OCI-LY7 (cell line): ENCODE results near the gene WDR46. TPM values are rescaled to one million over a fixed set of nuclear protein-coding genes. Genes with fewer than 3 reads are reported as not detected.

Experiments
- BruUV-seq: library from RNA; stranded (reverse); fragments of 400-500 nt; replicated peaks from 2 replicates; lab custom pipeline; 2021; lab: Mats Ljungman, UMichigan
- CTCF ChIA-PET: fragments of 300-600 bp; sonication (Branson Sonifier 250); formaldehyde crosslinking; loops from one replicate; lab custom pipeline; 2022; ENCODE audit warnings: antibody characterized with exemption; ENCODE audit not compliant: unreplicated experiment; lab: Charles Lee
- POLR2A ChIA-PET: fragments of 300-600 bp; sonication (Branson Sonifier 250); formaldehyde crosslinking; loops from one replicate; lab custom pipeline; 2022; ENCODE audit warnings: antibody characterized with exemption; lab: Charles Lee
- DNase-seq: peaks from one replicate; pipeline ENCODE4 v3.0.0-alpha.2; 2015; ENCODE audit warnings: low spot score
- H2AFZ ChIP-seq: fragments of 200-600 bp; sonication (generic), shearing (Covaris generic); 2 replicates; pipeline ENCODE4 v1.6.1; 2014; ENCODE audit warnings: mild to moderate bottlenecking, antibody characterized with exemption, low read length, moderate library complexity
- H3K27ac ChIP-seq: fragments of 200-600 bp; sonication (generic); 2 replicates; pipeline ENCODE4 v1.5.1; 2014; ENCODE audit warnings: mixed run types, low read depth, mild to moderate bottlenecking, moderate library complexity, low read length, inconsistent platforms; ENCODE audit not compliant: poor library complexity, severe bottlenecking
- H3K36me3 ChIP-seq: fragments of 200-600 bp; sonication (generic); 2 replicates; pipeline ENCODE4 v1.6.1; 2014; ENCODE audit warnings: mild to moderate bottlenecking, antibody characterized with exemption, low read length, moderate library complexity, mixed read lengths; ENCODE audit not compliant: insufficient read depth
- H3K4me1 ChIP-seq: fragments of 200-600 bp; sonication (generic); 2 replicates; pipeline ENCODE4 v1.5.1; 2014; ENCODE audit warnings: mild to moderate bottlenecking, low read length; ENCODE audit not compliant: insufficient read depth, poor library complexity, severe bottlenecking
- H3K4me2 ChIP-seq: fragments of 200-600 bp; sonication (generic); 2 replicates; pipeline ENCODE4 v1.6.1; 2014; ENCODE audit warnings: mild to moderate bottlenecking, low read length
- H3K4me3 ChIP-seq: fragments of 200-600 bp; sonication (generic); 2 replicates; pipeline ENCODE4 v1.5.1; 2014; ENCODE audit warnings: mild to moderate bottlenecking, low read depth, low read length; ENCODE audit not compliant: poor library complexity, severe bottlenecking
- H3K79me2 ChIP-seq: fragments of 200-600 bp; sonication (generic); 2 replicates; pipeline ENCODE4 v1.6.1; 2016; ENCODE audit warnings: low read depth, mild to moderate bottlenecking, low read length, moderate library complexity, mixed read lengths; ENCODE audit not compliant: insufficient read depth
- H3K9me2 ChIP-seq: fragments of 200-600 bp; sonication (generic); 2 replicates; pipeline ENCODE4 v1.6.1; 2016; ENCODE audit warnings: mild to moderate bottlenecking, low read length, mixed read lengths; ENCODE audit not compliant: insufficient read depth
- H3K9me3 ChIP-seq: fragments of 200-600 bp; sonication (generic); 2 replicates; pipeline ENCODE4 v1.6.1; 2014; ENCODE audit warnings: mild to moderate bottlenecking, mixed run types, low read length, mixed read lengths
- H4K20me1 ChIP-seq: fragments of 200-600 bp; sonication (generic); 2 replicates; pipeline ENCODE4 v1.6.1; 2014; ENCODE audit warnings: mild to moderate bottlenecking, antibody characterized with exemption, low read length, moderate library complexity, mixed read lengths; ENCODE audit not compliant: insufficient read depth
- CTCF ChIP-seq: fragments of 200-600 bp; sonication (generic); conservative IDR thresholded peaks from 2 replicates; pipeline ENCODE4 v1.5.1; 2014; ENCODE audit warnings: mild to moderate bottlenecking, antibody characterized with exemption, low read length, moderate library complexity, mixed read lengths
- EZH2phosphoT487 ChIP-seq: fragments of 200-600 bp; sonication (generic); IDR thresholded peaks from 2 replicates; pipeline ENCODE4 v1.6.1; 2018; ENCODE audit warnings: low read depth, borderline replicate concordance, mild to moderate bottlenecking, mixed run types, antibody characterized with exemption, low read length, moderate library complexity, mixed read lengths
- intact Hi-C: fragments of 100-400 bp; cut with micrococcal nuclease; formaldehyde crosslinking; loops from one replicate; pipeline ENCODE4 v1.10.0; 2022; ENCODE audit not compliant: unreplicated experiment
- microRNA-seq: library from miRNA; unstranded; fragments of <30 nt; microRNA quantifications from one replicate; pipeline ENCODE4 v1.2.0, GENCODE V29; 2022; ENCODE audit warnings: borderline replicate concordance
- total RNA-seq, 2 experiments: library from RNA; depleted of rRNA in 1 of 2; stranded (reverse); fragments of >200 nt in 1 of 2; shearing (Covaris generic) in 1 of 2; gene quantifications; 2 replicates each; pipeline ENCODE4 v1.2.3, GENCODE V29; 2014 to 2022

Gene WDR46
- total RNA-seq, 2 experiments from 2014 or later, result 83.3 to 129 TPM

- no peaks in the 10 kb centered on the region for H3K9me2 ChIP-seq
- no peak for DNase-seq
- intact Hi-C loops, result no loop called here
- H3K4me1 ChIP-seq, result no peaks in the 10 kb centered on the region
- CTCF ChIA-PET, result interaction anchor here (0.9 kb wide), 1 partner anchor 13 kb away, joined by 6 read pairs; no protein-coding TSS in a partner anchor
- no peak overlapping the region for H3K4me3 ChIP-seq
- H3K79me2 ChIP-seq, result no peaks in the 10 kb centered on the region
- no TSS peak for BruUV-seq
- H2AFZ ChIP-seq, result no peak overlapping the region
- no peak overlapping the region for H3K27ac ChIP-seq
- POLR2A ChIA-PET, result interaction anchor here (0.6 to 0.7 kb wide), 2 partner anchors 383 to 804 kb away, joined by 4 read pairs; no protein-coding TSS in a partner anchor
- TF ChIP-seq EZH2phosphoT487 (no peak), CTCF (no peak)
- H4K20me1 ChIP-seq, result no peaks in the 10 kb centered on the region
- no peak overlapping the region for H3K4me2 ChIP-seq
- H3K36me3 ChIP-seq, result no peaks in the 10 kb centered on the region
- no peaks in the 10 kb centered on the region for H3K9me3 ChIP-seq
Measured at GRCh38 chr6:33235221-33235634, 53.8 kb downstream of the WDR46 start.

Small RNA genes lying within 50 kb of the gene (microRNA-seq; reads per million reads assigned to microRNA genes)
- not detected for gene MIR6834
- not detected for gene MIR6873

Other genes starting within 250 kb of the WDR46 start
- 306 and 388 TPM in 2 replicates for gene HLA-DPA1, start 215.6 kb downstream of the WDR46 start, total RNA-seq (2014; rRNA removed; shearing (Covaris generic))
- gene HLA-DPA1, start 215.6 kb downstream of the WDR46 start, total RNA-seq (2022), result 253 and 256 TPM in 2 replicates
- 117 and 139 TPM in 2 replicates for gene HLA-DPB1, start 213.2 kb downstream of the WDR46 start, total RNA-seq (2014; rRNA removed; shearing (Covaris generic))
- gene HLA-DPB1, start 213.2 kb downstream of the WDR46 start, total RNA-seq (2022), result 74.5 and 78.5 TPM in 2 replicates
- 3.5 and 5.2 TPM in 2 replicates for gene COL11A2, start 96.8 kb downstream of the WDR46 start, total RNA-seq (2014; rRNA removed; shearing (Covaris generic))
- 4.5 and 4.6 TPM in 2 replicates for gene COL11A2, start 96.8 kb downstream of the WDR46 start, total RNA-seq (2022)
- 30.6 and 32.5 TPM in 2 replicates for gene RXRB, start 88.6 kb downstream of the WDR46 start, total RNA-seq (2014; rRNA removed; shearing (Covaris generic))
- 47.3 and 48.5 TPM in 2 replicates for gene RXRB, start 88.6 kb downstream of the WDR46 start, total RNA-seq (2022)
- gene SLC39A7, start 88.4 kb downstream of the WDR46 start, total RNA-seq (2014; rRNA removed; shearing (Covaris generic)), result 22.9 and 29.2 TPM in 2 replicates
- 48.3 and 53.2 TPM in 2 replicates for gene SLC39A7, start 88.4 kb downstream of the WDR46 start, total RNA-seq (2022)
- gene HSD17B8, start 84.6 kb downstream of the WDR46 start, total RNA-seq (2014; rRNA removed; shearing (Covaris generic)), result 11.6 and 21.4 TPM in 2 replicates
- gene HSD17B8, start 84.6 kb downstream of the WDR46 start, total RNA-seq (2022), result 18.8 and 23.5 TPM in 2 replicates
- 25.0 and 31.8 TPM in 2 replicates for gene RING1, start 80.7 kb downstream of the WDR46 start, total RNA-seq (2014; rRNA removed; shearing (Covaris generic))
- 40.0 and 42.7 TPM in 2 replicates for gene RING1, start 80.7 kb downstream of the WDR46 start, total RNA-seq (2022)
- gene VPS52, start 17.4 kb downstream of the WDR46 start, total RNA-seq (2014; rRNA removed; shearing (Covaris generic)), result 50.4 and 53.5 TPM in 2 replicates
- gene VPS52, start 17.4 kb downstream of the WDR46 start, total RNA-seq (2022), result 73.5 and 80.3 TPM in 2 replicates
- gene RPS18, start 17.2 kb downstream of the WDR46 start, total RNA-seq (2014; rRNA removed; shearing (Covaris generic)), result 7,191 and 8,620 TPM in 2 replicates
- gene RPS18, start 17.2 kb downstream of the WDR46 start, total RNA-seq (2022), result 4,034 and 4,317 TPM in 2 replicates
- gene B3GALT4, start 12.1 kb downstream of the WDR46 start, total RNA-seq (2014; rRNA removed; shearing (Covaris generic)), result 13.1 and 14.2 TPM in 2 replicates
- gene B3GALT4, start 12.1 kb downstream of the WDR46 start, total RNA-seq (2022), result 14.1 and 17.3 TPM in 2 replicates
- gene PFDN6, start 362 bp upstream of the WDR46 start, total RNA-seq (2014; rRNA removed; shearing (Covaris generic)), result 72.5 and 112 TPM in 2 replicates
- 65.4 and 90.6 TPM in 2 replicates for gene PFDN6, start 362 bp upstream of the WDR46 start, total RNA-seq (2022)
- gene RGL2, start 9.7 kb upstream of the WDR46 start, total RNA-seq (2014; rRNA removed; shearing (Covaris generic)), result 27.2 and 27.3 TPM in 2 replicates
- gene RGL2, start 9.7 kb upstream of the WDR46 start, total RNA-seq (2022), result 67.1 and 67.6 TPM in 2 replicates
- 73.6 and 106 TPM in 2 replicates for gene TAPBP, start 24.8 kb upstream of the WDR46 start, total RNA-seq (2014; rRNA removed; shearing (Covaris generic))
- 148 and 150 TPM in 2 replicates for gene TAPBP, start 24.8 kb upstream of the WDR46 start, total RNA-seq (2022)
- gene ZBTB22, start 28.5 kb upstream of the WDR46 start, total RNA-seq (2014; rRNA removed; shearing (Covaris generic)), result 17.4 and 21.6 TPM in 2 replicates
- 14.1 and 18.5 TPM in 2 replicates for gene ZBTB22, start 28.5 kb upstream of the WDR46 start, total RNA-seq (2022)
- gene DAXX, start 33.7 kb upstream of the WDR46 start, total RNA-seq (2014; rRNA removed; shearing (Covaris generic)), result 77.5 and 79.2 TPM in 2 replicates
- gene DAXX, start 33.7 kb upstream of the WDR46 start, total RNA-seq (2022), result 93.3 and 97.8 TPM in 2 replicates
- gene KIFC1, start 102.6 kb upstream of the WDR46 start, total RNA-seq (2014; rRNA removed; shearing (Covaris generic)), result 133 and 138 TPM in 2 replicates
- 167 and 176 TPM in 2 replicates for gene KIFC1, start 102.6 kb upstream of the WDR46 start, total RNA-seq (2022)
- gene PHF1, start 121.8 kb upstream of the WDR46 start, total RNA-seq (2014; rRNA removed; shearing (Covaris generic)), result 19.9 and 21.4 TPM in 2 replicates
- gene PHF1, start 121.8 kb upstream of the WDR46 start, total RNA-seq (2022), result 30.2 and 35.0 TPM in 2 replicates
- 147 and 164 TPM in 2 replicates for gene CUTA, start 128.9 kb upstream of the WDR46 start, total RNA-seq (2014; rRNA removed; shearing (Covaris generic))
- gene CUTA, start 128.9 kb upstream of the WDR46 start, total RNA-seq (2022), result 165 and 175 TPM in 2 replicates
- 5.4 and 5.6 TPM in 2 replicates for gene SYNGAP1, start 130.8 kb upstream of the WDR46 start, total RNA-seq (2014; rRNA removed; shearing (Covaris generic))
- gene SYNGAP1, start 130.8 kb upstream of the WDR46 start, total RNA-seq (2022), result 30.7 and 32.3 TPM in 2 replicates
- 7.7 and 11.2 TPM in 2 replicates for gene ZBTB9, start 165.3 kb upstream of the WDR46 start, total RNA-seq (2014; rRNA removed; shearing (Covaris generic))
- 6.8 and 7.3 TPM in 2 replicates for gene ZBTB9, start 165.3 kb upstream of the WDR46 start, total RNA-seq (2022)